RWPE2 (cell line): Measurements from ENCODE around the gene PTPRK.

Experiments used
- ATAC-seq: fragments of 200-7000 bp; cut with Tn5 transposase; 3 replicates; pipeline ENCODE4 v1.9.1; 2021; ENCODE audit warnings: low read depth
- DNase-seq: peaks from one replicate; pipeline ENCODE4 v3.0.0-alpha.2; 2020; ENCODE audit warnings: low spot score
- H3K27ac ChIP-seq: fragments of 450-650 bp; 2 replicates; pipeline ENCODE4 v1.5.1; 2017; ENCODE audit warnings: mild to moderate bottlenecking; ENCODE audit not compliant: poor library complexity, severe bottlenecking
- H3K27me3 ChIP-seq: fragments of 250-450 bp; sonication (Bioruptor Pico); 2 replicates; pipeline ENCODE4 v1.5.1; 2021; ENCODE audit warnings: mild to moderate bottlenecking, moderate library complexity; ENCODE audit not compliant: insufficient read depth, poor library complexity, severe bottlenecking
- H3K36me3 ChIP-seq: fragments of 250-450 bp; sonication (Bioruptor Pico); 2 replicates; pipeline ENCODE4 v1.5.1; 2020; ENCODE audit warnings: low read depth, mild to moderate bottlenecking, moderate library complexity
- H3K4me1 ChIP-seq: fragments of 250-450 bp; sonication (Bioruptor Pico); 2 replicates; pipeline ENCODE4 v1.5.1; 2021; ENCODE audit warnings: mild to moderate bottlenecking, moderate library complexity; ENCODE audit not compliant: insufficient read depth, poor library complexity, severe bottlenecking
- H3K4me3 ChIP-seq: fragments of 250-450 bp; sonication (Bioruptor Pico); 2 replicates; pipeline ENCODE4 v1.5.1; 2021; ENCODE audit warnings: mild to moderate bottlenecking, moderate library complexity; ENCODE audit not compliant: severe bottlenecking
- H3K9me3 ChIP-seq: fragments of 250-450 bp; sonication (Bioruptor Pico); 2 replicates; pipeline ENCODE4 v1.5.1; 2021; ENCODE audit warnings: mild to moderate bottlenecking, moderate library complexity; ENCODE audit not compliant: severe bottlenecking
- TF ChIP-seq, protein P1 (sequence below): fragments of 450-650 bp; IDR thresholded peaks from one replicate; pipeline ENCODE4 v1.5.1; 2017; ENCODE audit warnings: mild to moderate bottlenecking, moderate library complexity; ENCODE audit not compliant: poor library complexity, severe bottlenecking

The PTPRK gene

DNA sequence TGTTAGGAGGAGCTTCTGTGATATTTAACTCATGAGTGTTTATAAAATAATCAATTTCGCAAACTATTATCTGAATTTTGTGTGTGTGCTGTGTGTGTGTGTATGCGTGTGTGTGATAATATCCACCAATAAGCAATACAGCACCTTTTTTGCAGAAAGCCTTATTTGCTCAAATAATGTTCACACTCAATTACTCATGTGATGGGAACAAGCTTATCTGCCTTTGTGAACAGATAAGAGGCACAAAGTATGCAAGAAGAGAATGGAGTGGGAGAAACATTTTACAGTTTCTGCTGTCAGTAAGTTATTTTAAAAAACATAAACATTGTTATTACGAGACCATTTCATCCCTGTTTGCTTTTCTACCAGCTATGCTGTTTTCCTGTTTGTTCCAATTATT lies 36.7 kb upstream of the PTPRK start:
- Histone ChIP-seq H3K27ac (no peak overlapping the region), H3K27me3 (no peaks in the 10 kb centered on the region), H3K4me3 (no peak overlapping the region), H3K9me3 (no peaks in the 10 kb centered on the region), H3K36me3 (no peaks in the 10 kb centered on the region), H3K4me1 (no peaks in the 10 kb centered on the region)
- no peak for ATAC-seq
- no peak for DNase-seq
- TF ChIP-seq, protein P1, sequence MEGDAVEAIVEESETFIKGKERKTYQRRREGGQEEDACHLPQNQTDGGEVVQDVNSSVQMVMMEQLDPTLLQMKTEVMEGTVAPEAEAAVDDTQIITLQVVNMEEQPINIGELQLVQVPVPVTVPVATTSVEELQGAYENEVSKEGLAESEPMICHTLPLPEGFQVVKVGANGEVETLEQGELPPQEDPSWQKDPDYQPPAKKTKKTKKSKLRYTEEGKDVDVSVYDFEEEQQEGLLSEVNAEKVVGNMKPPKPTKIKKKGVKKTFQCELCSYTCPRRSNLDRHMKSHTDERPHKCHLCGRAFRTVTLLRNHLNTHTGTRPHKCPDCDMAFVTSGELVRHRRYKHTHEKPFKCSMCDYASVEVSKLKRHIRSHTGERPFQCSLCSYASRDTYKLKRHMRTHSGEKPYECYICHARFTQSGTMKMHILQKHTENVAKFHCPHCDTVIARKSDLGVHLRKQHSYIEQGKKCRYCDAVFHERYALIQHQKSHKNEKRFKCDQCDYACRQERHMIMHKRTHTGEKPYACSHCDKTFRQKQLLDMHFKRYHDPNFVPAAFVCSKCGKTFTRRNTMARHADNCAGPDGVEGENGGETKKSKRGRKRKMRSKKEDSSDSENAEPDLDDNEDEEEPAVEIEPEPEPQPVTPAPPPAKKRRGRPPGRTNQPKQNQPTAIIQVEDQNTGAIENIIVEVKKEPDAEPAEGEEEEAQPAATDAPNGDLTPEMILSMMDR = no peak

DNA sequence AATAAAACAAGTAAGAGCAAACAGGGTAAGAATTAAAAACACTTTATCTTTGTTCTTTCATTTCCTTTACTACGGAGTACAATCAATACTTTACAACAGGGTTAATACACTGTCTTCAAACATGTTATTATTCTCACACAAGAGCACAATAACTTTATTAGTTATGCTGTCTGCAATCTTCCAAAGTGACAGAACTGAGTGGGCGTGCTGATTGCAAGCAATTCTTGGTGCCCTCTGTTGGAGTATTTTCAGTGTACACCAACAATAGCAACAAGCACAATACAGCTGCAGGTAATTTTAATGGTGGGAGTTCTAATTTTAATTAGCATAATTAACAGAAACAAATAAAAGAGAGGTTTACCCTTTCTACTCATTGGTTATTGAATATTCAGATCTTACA lies 33.9 kb upstream of the PTPRK start:
- ATAC-seq (no peak), DNase-seq (no peak)
- Histone ChIP-seq H3K9me3 (no peaks in the 10 kb centered on the region), H3K36me3 (no peaks in the 10 kb centered on the region), H3K27me3 (no peaks in the 10 kb centered on the region), H3K4me3 (no peak overlapping the region), H3K27ac (no peak overlapping the region), H3K4me1 (no peaks in the 10 kb centered on the region)
- TF ChIP-seq, protein P1 = peak; percentile 49

DNA sequence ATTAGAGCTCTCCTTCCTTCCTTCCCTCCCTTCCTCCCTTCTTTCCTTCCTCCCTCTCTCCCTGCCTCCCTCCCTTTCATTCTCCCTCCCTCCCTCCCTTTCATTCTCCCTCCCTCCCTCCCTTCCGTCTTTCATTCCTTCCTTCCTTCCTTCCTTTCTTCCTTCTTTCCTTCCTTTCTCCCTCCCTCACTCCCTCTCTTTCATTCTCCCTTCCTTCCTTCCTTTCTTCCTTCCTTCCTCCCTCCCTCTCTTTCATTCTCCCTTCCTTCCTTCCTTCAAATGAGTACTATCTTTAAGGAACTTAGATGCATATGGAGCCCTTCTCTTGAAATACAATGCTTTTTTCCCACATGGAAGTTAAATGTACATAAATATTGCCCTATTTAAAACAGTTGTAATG lies 20.9 kb upstream of the PTPRK start:
- Histone ChIP-seq H3K27me3 (no peaks in the 10 kb centered on the region), H3K27ac (no peak overlapping the region), H3K4me3 (no peak overlapping the region), H3K36me3 (no peaks in the 10 kb centered on the region), H3K4me1 (peaks cover 7% of the 10 kb centered on the region), H3K9me3 (no peaks in the 10 kb centered on the region)
- DNase-seq = no peak
- ATAC-seq = no peak
- TF ChIP-seq, protein P1 = no peak

DNA sequence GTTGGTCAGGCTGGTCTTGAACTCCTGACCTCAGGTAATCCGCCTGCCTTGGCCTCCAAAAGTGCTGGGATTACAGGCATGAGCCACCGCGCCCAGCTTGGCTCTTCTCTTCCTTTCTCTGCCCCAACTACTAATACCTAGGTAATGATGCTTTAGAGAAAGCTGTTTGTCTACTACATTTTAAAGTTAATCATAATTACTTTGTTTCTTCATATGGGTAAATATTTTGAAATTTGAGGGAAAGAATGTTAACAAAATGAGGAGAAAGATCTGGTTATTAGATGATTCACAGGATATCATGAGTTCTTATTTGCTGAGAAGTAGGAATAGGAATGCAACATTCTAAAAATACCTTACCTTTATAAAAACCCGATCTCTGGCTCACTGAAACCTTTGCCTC lies 18.4 kb upstream of the PTPRK start:
- Histone ChIP-seq H3K4me1 (peaks cover 7% of the 10 kb centered on the region), H3K36me3 (no peaks in the 10 kb centered on the region), H3K4me3 (no peak overlapping the region), H3K9me3 (no peaks in the 10 kb centered on the region), H3K27ac (no peak overlapping the region), H3K27me3 (no peaks in the 10 kb centered on the region)
- DNase-seq (no peak), ATAC-seq (peak; percentile 64)
- TF ChIP-seq, protein P1 = no peak

DNA sequence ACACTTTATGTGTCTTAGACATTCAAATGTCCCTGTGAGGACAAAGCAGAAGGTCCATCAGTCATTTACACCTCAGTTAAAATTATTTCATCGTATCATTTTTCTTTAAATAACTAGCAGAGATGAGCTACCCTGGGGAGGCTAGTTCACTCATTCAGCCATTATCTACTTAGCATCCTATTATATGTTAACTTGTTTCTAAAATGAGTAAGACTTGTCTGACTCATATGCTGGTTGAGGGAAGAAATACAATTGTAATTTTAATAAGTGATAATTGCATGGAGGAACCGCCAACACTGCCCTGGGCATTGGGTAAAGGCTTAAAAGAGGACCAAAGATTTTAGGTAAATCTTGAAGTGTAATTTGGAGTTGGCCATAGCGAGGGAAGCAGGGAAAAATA lies 12.4 kb upstream of the PTPRK start:
- H3K27me3 ChIP-seq = no peaks in the 10 kb centered on the region
- DNase-seq (no peak), ATAC-seq (peak; percentile 72)
- TF ChIP-seq, protein P1 = no peak
- H3K9me3 ChIP-seq = no peaks in the 10 kb centered on the region
- no peak overlapping the region for H3K27ac ChIP-seq
- no peak overlapping the region for H3K4me3 ChIP-seq
- peaks cover 4% of the 10 kb centered on the region for H3K4me1 ChIP-seq
- no peaks in the 10 kb centered on the region for H3K36me3 ChIP-seq
